K562 (cell line): Measurements from ENCODE around the gene HAO2. TPM values are rescaled to one million over a fixed set of nuclear protein-coding genes. Genes with fewer than 3 reads are reported as not detected.

Experiments used
- ATAC-seq: fragments of 200-7000 bp; cut with Tn5 transposase; 3 replicates; pipeline ENCODE4 v1.9.1; 2020; ENCODE audit warnings: moderate library complexity
- BruUV-seq: library from RNA; stranded (reverse); fragments of 400-500 nt; replicated peaks from 2 replicates; lab custom pipeline; 2021; lab: Mats Ljungman, UMichigan
- CTCF ChIA-PET: fragments of 300-600 bp; formaldehyde crosslinking; extraction: SDS; loops from one replicate; lab custom pipeline; 2021; ENCODE audit warnings: low intra/inter-chr PET ratio; lab: Yijun Ruan, JAX
- POLR2A ChIA-PET: fragments of 300-600, 350-650 bp; sonication (Branson Sonifier 250); formaldehyde crosslinking; extraction: SDS; loops from one replicate; lab custom pipeline; 2021; ENCODE audit warnings: antibody characterized with exemption, inconsistent platforms; lab: Yijun Ruan, JAX
- DNase-seq, 4 experiments: peaks; one replicate each; pipeline versions ENCODE4 v3.0.0 to v3.0.0-alpha.2; 2011 to 2018; ENCODE audit warnings: low spot score in 3 of 4, mixed read lengths in 3 of 4; ENCODE audit errors: extremely low read depth in 1 of 4
- FAIRE-seq: peaks from 2 replicates; lab custom pipeline; 2011; peaks lifted over from hg19 to GRCh38; lab: Jason Lieb, UNC
- H2AFZ ChIP-seq: 2 replicates; pipeline ENCODE4 v1.6.0; 2011; ENCODE audit warnings: low read depth, low read length, control low read depth, inconsistent platforms
- H3K27ac ChIP-seq: fragments of 200-600 bp; 3 replicates; pipeline ENCODE4 v1.8.0; 2011; ENCODE audit warnings: low read depth, mild to moderate bottlenecking, control low read depth, inconsistent platforms, low read length, moderate library complexity, mixed read lengths; ENCODE audit errors: extremely low read depth
- H3K27me3 ChIP-seq, 2 experiments: fragments of 300-600 bp in 1 of 2; 2 replicates in 1 of 2; 3 replicates in 1 of 2; pipeline versions ENCODE4 v1.6.0 to v1.8.0; 2011; ENCODE audit warnings: inconsistent platforms in 2 of 2, low read length in 2 of 2, mild to moderate bottlenecking in 1 of 2, mixed read lengths in 1 of 2, moderate library complexity in 1 of 2; ENCODE audit not compliant: control insufficient read depth in 2 of 2, insufficient read depth in 2 of 2
- H3K36me3 ChIP-seq: fragments of 300-600 bp; 3 replicates; pipeline ENCODE4 v1.8.0; 2011; ENCODE audit warnings: mild to moderate bottlenecking, low read length, inconsistent platforms; ENCODE audit not compliant: control insufficient read depth, insufficient read depth
- H3K4me1 ChIP-seq, 2 experiments: fragments of 200-600 bp in 1 of 2; replicated peaks in 1 of 2; 2 replicates in 1 of 2; 3 replicates in 1 of 2; pipeline versions ENCODE4 v1.5.1 to v1.8.0; 2011; ENCODE audit warnings: inconsistent platforms in 2 of 2, low read length in 2 of 2, mild to moderate bottlenecking in 1 of 2, mixed read lengths in 1 of 2, moderate library complexity in 1 of 2; ENCODE audit not compliant: control insufficient read depth in 2 of 2, insufficient read depth in 2 of 2
- H3K4me2 ChIP-seq: 2 replicates; pipeline ENCODE4 v1.6.1; 2011; ENCODE audit warnings: low read length, control low read depth, inconsistent platforms, mixed read lengths; ENCODE audit not compliant: insufficient read depth
- H3K4me3 ChIP-seq: fragments of 200-600 bp; sonication (generic), shearing (Covaris generic); 2 replicates; pipeline ENCODE4 v1.5.1; 2016; ENCODE audit warnings: control low read depth, inconsistent platforms
- H3K79me2 ChIP-seq: fragments of 200-600 bp; 3 replicates; pipeline ENCODE4 v1.8.0; 2011; ENCODE audit warnings: low read length, inconsistent platforms; ENCODE audit not compliant: control insufficient read depth, insufficient read depth
- H3K9ac ChIP-seq, 2 experiments: 2 replicates each; pipeline versions ENCODE4 v1.6.0 to v1.6.1; 2011; ENCODE audit warnings: low read depth in 2 of 2, low read length in 2 of 2, control low read depth in 1 of 2, inconsistent platforms in 1 of 2, mild to moderate bottlenecking in 1 of 2, mixed read lengths in 1 of 2; ENCODE audit not compliant: insufficient read depth in 1 of 2
- H3K9me1 ChIP-seq: one replicate; pipeline ENCODE4 v1.6.0; 2011; ENCODE audit warnings: inconsistent platforms, mild to moderate bottlenecking, low read length, moderate library complexity; ENCODE audit not compliant: control insufficient read depth, insufficient read depth
- H3K9me3 ChIP-seq: replicated peaks from 2 replicates; pipeline ENCODE4 v1.5.1; 2011; ENCODE audit warnings: low read depth, low read length, inconsistent platforms; ENCODE audit not compliant: control insufficient read depth, insufficient read depth
- H4K20me1 ChIP-seq: replicated peaks from 2 replicates; pipeline ENCODE4 v1.6.1; 2011; ENCODE audit warnings: low read length, inconsistent platforms, mixed read lengths; ENCODE audit not compliant: control insufficient read depth, insufficient read depth
- BRD9 ChIP-seq: fragments of 450-650 bp; IDR thresholded peaks from 2 replicates; pipeline ENCODE4 v1.6.1; 2018; ENCODE audit warnings: low read depth; ENCODE audit not compliant: partially characterized antibody
- CBFB ChIP-seq: sonication (generic); formaldehyde crosslinking; IDR thresholded peaks from 2 replicates; pipeline ENCODE4 v1.4.0; 2020; ENCODE audit warnings: mild to moderate bottlenecking, missing genetic modification reagents
- FOXA1 ChIP-seq: fragments of 450-650 bp; IDR thresholded peaks from 2 replicates; pipeline ENCODE4 v1.6.1; 2016; ENCODE audit warnings: mild to moderate bottlenecking, borderline replicate concordance
- HMGN3 ChIP-seq: IDR thresholded peaks from 2 replicates; pipeline ENCODE4 v1.6.1; 2011; ENCODE audit warnings: borderline replicate concordance, low read depth, mild to moderate bottlenecking, mixed read lengths, low read length; ENCODE audit not compliant: insufficient read length; ENCODE audit errors: extremely low read depth
- KLF16 ChIP-seq: IDR thresholded peaks from 2 replicates; pipeline ENCODE4 v1.6.1; 2016; ENCODE audit warnings: antibody characterized with exemption
- MBD2 ChIP-seq: sonication (generic); IDR thresholded peaks from 2 replicates; pipeline ENCODE4 v1.6.1; 2016; ENCODE audit warnings: low read depth, borderline replicate concordance
- NFATC3 ChIP-seq: fragments of 450-650 bp; IDR thresholded peaks from 2 replicates; pipeline ENCODE4 v1.6.1; 2017; ENCODE audit warnings: mild to moderate bottlenecking
- NR2C1 ChIP-seq, 2 experiments: fragments of 450-650 bp; IDR thresholded peaks; 2 replicates each; pipeline ENCODE4 v1.6.1; 2017; ENCODE audit warnings: mild to moderate bottlenecking in 2 of 2, antibody characterized with exemption in 1 of 2, inconsistent platforms in 1 of 2, missing compliant biosample characterization in 1 of 2, missing genetic modification characterization in 1 of 2
- PCBP2 ChIP-seq: fragments of 200-400 bp; formaldehyde crosslinking; IDR thresholded peaks from 2 replicates; pipeline ENCODE4 v1.6.1; 2018; ENCODE audit warnings: low read length, low read depth, mild to moderate bottlenecking, moderate library complexity; ENCODE audit not compliant: poor library complexity, severe bottlenecking
- POLR3G ChIP-seq: IDR thresholded peaks from 2 replicates; pipeline ENCODE4 v1.6.1; 2011; ENCODE audit not compliant: insufficient read length, insufficient replicate concordance; ENCODE audit errors: extremely low read depth
- RAD51 ChIP-seq: fragments of 450-650 bp; IDR thresholded peaks from 2 replicates; pipeline ENCODE4 v1.7.1; 2016; ENCODE audit warnings: low read depth, mild to moderate bottlenecking, borderline replicate concordance
- SIN3A ChIP-seq, 2 experiments: fragments of 150-350 bp in 1 of 2; IDR thresholded peaks; 2 replicates each; pipeline ENCODE4 v1.6.1; 2011 to 2016; ENCODE audit warnings: borderline replicate concordance in 2 of 2, low read depth in 2 of 2, low read length in 2 of 2, mild to moderate bottlenecking in 2 of 2, moderate library complexity in 2 of 2; ENCODE audit not compliant: control insufficient read depth in 1 of 2
- SMAD2 ChIP-seq: fragments of 150-350 bp; IDR thresholded peaks from 2 replicates; pipeline ENCODE4 v1.6.1; 2014; ENCODE audit warnings: low read depth, mild to moderate bottlenecking, low read length
- SMARCB1 ChIP-seq: IDR thresholded peaks from 2 replicates; pipeline ENCODE4 v1.6.1; 2011; ENCODE audit warnings: improper control_type of control experiment, low read depth; ENCODE audit not compliant: insufficient read length
- THAP12 ChIP-seq: fragments of 250-450 bp; sonication (Bioruptor Pico); IDR thresholded peaks from 2 replicates; pipeline ENCODE4 v1.9.0; 2021; ENCODE audit warnings: mild to moderate bottlenecking, inconsistent platforms
- TRIM28 ChIP-seq: fragments of 450-650 bp; IDR thresholded peaks from 2 replicates; pipeline ENCODE4 v1.6.1; 2017
- ZNF23 ChIP-seq: fragments of 250-450 bp; sonication (Bioruptor Pico); IDR thresholded peaks from 2 replicates; pipeline ENCODE4 v1.4.0; 2020; ENCODE audit warnings: mild to moderate bottlenecking
- ZNF24 ChIP-seq: fragments of 450-650 bp; IDR thresholded peaks from 2 replicates; pipeline ENCODE4 v1.6.1; 2016
- ZNF41 ChIP-seq: fragments of 250-450 bp; sonication (Bioruptor Pico); conservative IDR thresholded peaks from 2 replicates; pipeline ENCODE4 v1.4.0; 2020; ENCODE audit warnings: mild to moderate bottlenecking
- ZNF77 ChIP-seq: fragments of 250-450 bp; sonication (Bioruptor Pico); IDR thresholded peaks from 2 replicates; pipeline ENCODE4 v1.5.0; 2020
- WGBS: fragments of 100-300 bp; shearing (Covaris generic); methylation state at CpG from one replicate; pipeline ENCODE4 v1.1.6; 2016; ENCODE audit warnings: low coverage, mixed read lengths; ENCODE audit not compliant: insufficient coverage; ENCODE audit errors: missing lambda C conversion rate; 5-methylcytosine and 5-hydroxymethylcytosine counted together
- in situ Hi-C: fragments of 300-500 bp; cut with MboI; formaldehyde crosslinking; loops from 4 replicates; pipeline ENCODE4 v1.15.0; 2018; ENCODE audit warnings: inconsistent platforms, mixed read lengths
- intact Hi-C: fragments of 100-400 bp; cut with micrococcal nuclease; formaldehyde crosslinking; loops from 2 replicates; pipeline ENCODE4 v1.14.2; 2022
- polyA plus RNA-seq, 8 experiments: library from polyadenylated mRNA; depleted of rRNA in 4 of 8; stranded (reverse) in 5 of 8; unstranded in 3 of 8; fragments of >200 nt; fragmentation: Nextera tagmentation in 2 of 8; fragmentation: Illumina TruSeq in 1 of 8; extraction: Ambion mirVana in 2 of 8; extraction: Trizol in 1 of 8; gene quantifications; 2 replicates each; pipeline versions ENCODE4 v1.2.1 to v1.2.3, GENCODE V29; 2011 to 2014; ENCODE audit warnings: inconsistent platforms in 1 of 8, missing spikeins in 1 of 8
- total RNA-seq, 7 experiments: library from RNA; depleted of rRNA in 6 of 7; stranded (reverse); fragments of >200 nt in 6 of 7; fragmentation: Illumina TruSeq in 2 of 7; extraction: Trizol in 2 of 7; gene quantifications; 2 replicates each; pipeline versions ENCODE4 v1.2.1 to v1.2.3, GENCODE V29; 2011 to 2021; ENCODE audit warnings: low replicate concordance in 1 of 7

The HAO2 gene
- total and polyA plus RNA-seq, 9 of the 15 experiments (the other 6 are each of a cell fraction or from before 2014, with no cell fraction given): not detected

- no peak for TF ChIP-seq ZNF77 (CRISPR knock-in tag)
- no peak for TF ChIP-seq NR2C1 (IDR thresholded peaks at IDR 0.05)
- no peak for TF ChIP-seq NR2C1 (tag; IDR thresholded peaks at IDR 0.05)
- no peak for TF ChIP-seq ZNF41 (CRISPR knock-in tag)
- TF ChIP-seq FOXA1: no peak
- TF ChIP-seq CBFB: no peak
- TF ChIP-seq THAP12 (CRISPR knock-in tag): no peak
- no peak for TF ChIP-seq PCBP2
Observed at GRCh38 chr1:119435052-119435451, 66.5 kb downstream of the HAO2 start (continued).

GRCh38 chr1:119438761-119439160 is 70.2 kb downstream of the HAO2 start:
- Histone ChIP-seq H3K9me1 (no peaks in the 10 kb centered on the region), H3K36me3 (no peaks in the 10 kb centered on the region), H3K27me3 (peaks cover 0 to 2% of the 10 kb centered on the region in 2 experiments; a peak in 1 of 5 replicates), H3K4me2 (no peak overlapping the region), H3K79me2 (no peaks in the 10 kb centered on the region), H2AFZ (no peak overlapping the region), H3K4me1 (no peaks in the 10 kb centered on the region), H3K27ac (no peak overlapping the region), H4K20me1 (no peaks in the 10 kb centered on the region), H3K9ac (no peak overlapping the region), H3K9me3 (no peaks in the 10 kb centered on the region), H3K4me3 (no peak overlapping the region)
- in situ Hi-C loops: no loop called here
- ATAC-seq: no peak
- CTCF ChIA-PET: no interaction called here
- BruUV-seq: no TSS peak
- TF ChIP-seq ZNF24 (no peak), RAD51 (no peak), SMARCB1 (no peak), ZNF23 (CRISPR knock-in tag) (no peak), HMGN3 (no peak), SIN3A (IDR thresholded peaks at IDR 0.05; ENCODE audit: borderline replicate concordance in 2 of 2, control insufficient read depth in 1 of 2, low read depth in 2 of 2, low read length in 2 of 2) (no peak), KLF16 (no peak), POLR3G (no peak), NFATC3 (no peak), MBD2 (no peak), TRIM28 (no peak), BRD9 (no peak), SMAD2 (no peak)
- intact Hi-C loops: no loop called here
- DNase-seq: no peak
- 3% methylated on average over 2 of the region's 2 CpGs for WGBS
- POLR2A ChIA-PET: interaction anchor here (0.6 kb wide), 1 partner anchor 37 kb away, joined by 3 read pairs; no protein-coding TSS in a partner anchor
- no peak for FAIRE-seq
